Activated naive CD8-positive, alpha-beta T cell treated with anti-CD3 and anti-CD28 coated beads for 36 hours (primary cell): ENCODE data around the gene MPP2. TPM values are rescaled to one million over a fixed set of nuclear protein-coding genes. Genes with fewer than 3 reads are reported as not detected.
A peak's percentile ranks its signal among the peaks of the same experiment; 100 is the strongest.

Source experiments
- DNase-seq: peaks from one replicate; pipeline ENCODE4 v3.0.0; 2021
- H3K27ac Mint-ChIP-seq: one replicate; pipeline ENCODE4 v1.8.0; 2022; ENCODE audit warnings: mild to moderate bottlenecking, moderate library complexity, mixed read lengths
- H3K27me3 Mint-ChIP-seq: one replicate; pipeline ENCODE4 v1.8.0; 2022; ENCODE audit warnings: mild to moderate bottlenecking, mixed read lengths
- H3K36me3 Mint-ChIP-seq: one replicate; pipeline ENCODE4 v1.8.0; 2021; ENCODE audit warnings: mild to moderate bottlenecking, mixed read lengths
- H3K4me1 Mint-ChIP-seq: one replicate; pipeline ENCODE4 v1.8.0; 2021; ENCODE audit warnings: mixed read lengths
- H3K4me3 Mint-ChIP-seq: one replicate; pipeline ENCODE4 v1.8.0; 2022; ENCODE audit warnings: mild to moderate bottlenecking, moderate library complexity, mixed read lengths
- H3K9me3 Mint-ChIP-seq: one replicate; pipeline ENCODE4 v1.8.0; 2022; ENCODE audit warnings: mixed read lengths
- total RNA-seq, 2 experiments: library from RNA; stranded (reverse); gene quantifications; one replicate each; pipeline ENCODE4 v1.2.3, GENCODE V29; 2021

Gene MPP2
- total RNA-seq, 2 experiments from 2014 or later: 5.2 to 6.5 TPM

DNA sequence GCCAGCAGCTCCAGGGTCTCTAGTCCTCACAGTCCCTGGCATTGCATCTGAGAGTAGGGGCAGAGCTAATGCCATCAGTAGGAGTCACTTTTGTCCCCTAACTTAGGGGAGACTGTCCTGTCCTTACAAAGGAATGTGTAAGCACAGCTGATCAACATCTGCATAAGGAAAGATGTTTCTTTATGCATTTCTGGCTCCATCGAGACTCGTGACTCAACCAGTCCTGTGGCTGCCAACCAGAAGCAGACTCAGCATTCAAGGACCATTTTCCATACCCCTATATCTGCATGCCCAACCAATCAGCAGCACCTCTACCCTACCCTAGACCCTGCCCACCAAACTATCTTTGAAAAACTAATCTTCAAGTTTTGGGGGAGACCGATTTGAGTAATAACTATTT is 8.2 kb upstream of the MPP2 start:
- Mint-ChIP-seq H3K9me3 (peaks cover 4% of the 10 kb centered on the region), H3K36me3 (peaks cover 2% of the 10 kb centered on the region), H3K27me3 (no peaks in the 10 kb centered on the region), H3K4me3 (no peak overlapping the region), H3K4me1 (peaks cover 9% of the 10 kb centered on the region), H3K27ac (no peak overlapping the region)
- DNase-seq: no peak

DNA sequence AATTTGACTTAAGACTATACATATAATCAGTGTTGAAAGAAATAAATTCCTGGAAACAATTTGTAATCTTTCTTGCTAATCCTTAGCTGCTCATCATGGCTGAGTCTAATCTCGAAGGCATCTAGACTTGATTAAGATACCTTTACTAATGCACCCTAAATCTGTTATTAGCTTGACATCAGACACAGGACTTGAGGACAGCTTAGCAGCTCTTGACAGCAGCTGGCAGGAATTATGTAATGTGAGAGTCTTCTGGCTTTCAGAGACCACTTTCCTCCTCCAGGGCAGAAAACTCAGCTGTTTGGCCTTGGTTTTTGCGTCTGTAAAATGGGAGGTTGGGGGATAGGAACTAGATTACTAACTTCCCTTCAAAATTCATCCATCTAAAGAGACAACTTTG is 7.1 kb upstream of the MPP2 start:
- Mint-ChIP-seq H3K4me1 (peaks cover 9% of the 10 kb centered on the region), H3K27ac (no peak overlapping the region), H3K27me3 (no peaks in the 10 kb centered on the region)

DNA sequence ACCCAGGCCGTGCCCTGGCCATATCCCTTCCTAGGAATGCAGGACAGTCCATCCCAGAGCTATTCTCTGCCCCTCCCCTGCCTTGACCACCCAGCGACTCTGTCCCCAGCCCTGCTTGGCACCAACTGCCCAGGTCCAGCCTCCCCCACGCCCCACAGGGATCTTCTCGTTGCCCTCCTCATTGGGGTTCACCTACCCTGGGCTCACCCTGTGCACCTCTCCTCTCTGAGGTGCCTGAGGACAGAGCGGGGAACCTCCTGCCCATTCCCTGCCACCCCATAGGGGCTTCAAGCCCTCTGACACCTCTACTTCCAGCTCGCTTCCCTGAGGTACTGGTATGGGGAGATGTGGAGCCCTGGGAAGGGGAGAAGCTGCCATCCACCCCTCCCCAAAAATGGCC is 6.2 kb upstream of the MPP2 start:
- Mint-ChIP-seq H3K4me3 (no peak overlapping the region), H3K36me3 (peaks cover 2% of the 10 kb centered on the region), H3K4me1 (peaks cover 9% of the 10 kb centered on the region), H3K27ac (no peak overlapping the region), H3K9me3 (peaks cover 4% of the 10 kb centered on the region), H3K27me3 (no peaks in the 10 kb centered on the region)
- DNase-seq: no peak

More for the DNA sequence above, 7.1 kb upstream of the MPP2 start:
- Mint-ChIP-seq H3K36me3 (peaks cover 2% of the 10 kb centered on the region), H3K9me3 (peaks cover 4% of the 10 kb centered on the region), H3K4me3 (no peak overlapping the region)
- DNase-seq: no peak

DNA sequence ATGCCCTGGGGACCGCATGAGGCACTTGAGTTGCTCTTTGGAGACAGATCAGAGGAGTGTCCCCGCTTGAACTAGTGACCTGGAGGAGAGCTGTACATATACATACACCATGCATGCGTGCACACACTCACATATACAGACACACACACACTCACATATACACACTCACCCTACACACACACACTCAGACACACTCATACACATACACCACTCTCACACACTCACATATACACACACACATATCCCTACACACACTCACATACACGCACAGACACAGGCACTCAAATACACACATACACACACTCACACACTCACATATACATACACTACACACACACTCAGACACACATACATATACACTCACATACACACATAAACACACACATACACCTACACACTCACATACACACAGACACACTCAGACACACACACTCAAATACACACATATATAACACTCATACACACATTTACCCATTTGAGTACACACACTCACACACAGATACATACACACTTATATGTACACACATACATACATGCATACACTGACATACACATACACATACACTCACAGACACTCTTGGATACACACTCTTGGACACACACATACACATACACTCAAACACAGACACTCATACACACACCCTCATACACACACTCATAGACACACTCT is 5.4 kb upstream of the MPP2 start:
- DNase-seq: no peak
- Mint-ChIP-seq H3K36me3 (peaks cover 2% of the 10 kb centered on the region), H3K4me1 (peaks cover 7% of the 10 kb centered on the region), H3K27me3 (no peaks in the 10 kb centered on the region), H3K9me3 (peaks cover 4% of the 10 kb centered on the region), H3K27ac (no peak overlapping the region), H3K4me3 (no peak overlapping the region)

DNA sequence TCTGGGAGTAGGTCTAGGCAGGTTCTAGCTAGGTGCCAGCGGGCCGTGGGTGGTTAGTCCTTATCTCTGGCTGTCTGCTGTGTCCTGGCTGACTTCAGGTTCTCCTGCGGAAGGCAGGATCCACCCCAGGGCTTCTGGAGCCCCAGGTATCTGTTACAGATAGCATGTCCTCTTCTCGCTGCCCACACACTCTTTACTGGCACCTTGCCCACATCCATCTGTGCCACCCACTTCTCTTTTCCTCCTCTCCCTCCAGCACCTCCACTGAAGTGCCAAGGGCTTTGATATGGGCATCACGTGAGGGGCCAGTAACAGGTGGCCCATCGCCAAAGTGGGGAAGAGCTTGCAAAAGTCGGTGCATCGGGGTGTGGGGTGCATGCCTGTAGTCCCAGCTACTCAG is 4.6 kb upstream of the MPP2 start:
- no peak for DNase-seq
- H3K9me3 Mint-ChIP-seq: peaks cover 4% of the 10 kb centered on the region
- H3K27me3 Mint-ChIP-seq: peaks cover under 1% of the 10 kb centered on the region
- peaks cover 2% of the 10 kb centered on the region for H3K36me3 Mint-ChIP-seq
- no peak overlapping the region for H3K4me3 Mint-ChIP-seq
- H3K27ac Mint-ChIP-seq: no peak overlapping the region
- H3K4me1 Mint-ChIP-seq: peaks cover 4% of the 10 kb centered on the region

DNA sequence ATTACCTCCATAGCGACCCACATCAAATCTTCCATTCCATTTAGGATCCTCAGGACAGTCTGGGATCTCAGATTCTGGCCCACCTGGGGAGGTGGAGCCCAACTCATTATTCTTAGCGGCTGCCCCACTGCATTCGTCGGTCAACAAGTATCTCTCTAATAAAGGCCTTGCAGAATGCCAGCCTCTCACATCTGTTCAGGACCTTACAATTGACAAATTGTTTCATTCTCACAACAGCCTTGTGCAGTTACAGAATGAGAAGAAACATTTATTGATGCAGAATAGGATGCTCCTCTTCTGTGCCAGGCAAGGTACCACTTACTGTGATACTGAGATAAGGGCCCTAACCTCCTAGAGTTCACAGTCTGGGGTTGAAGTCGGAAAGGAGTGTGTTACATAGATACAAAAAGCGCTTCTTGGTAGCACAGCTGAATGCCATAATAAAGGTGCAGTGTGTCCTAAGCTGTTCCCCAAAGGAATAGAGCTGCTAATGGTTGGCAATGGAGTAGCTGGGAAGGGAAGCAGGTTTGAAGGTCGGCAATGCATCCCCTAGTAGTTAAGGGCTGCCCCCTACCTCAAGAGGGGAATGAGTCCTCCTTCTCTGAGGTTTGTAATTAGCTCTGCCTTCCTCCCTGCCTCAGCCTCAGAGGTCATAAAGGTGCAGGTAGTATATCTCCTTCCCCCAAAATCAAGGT is 2.3 kb upstream of the MPP2 start:
- Mint-ChIP-seq H3K9me3 (no peaks in the 10 kb centered on the region), H3K4me3 (no peak overlapping the region), H3K36me3 (no peaks in the 10 kb centered on the region), H3K27me3 (peaks cover 13% of the 10 kb centered on the region), H3K4me1 (peaks cover 7% of the 10 kb centered on the region), H3K27ac (no peak overlapping the region)
- no peak for DNase-seq

DNA sequence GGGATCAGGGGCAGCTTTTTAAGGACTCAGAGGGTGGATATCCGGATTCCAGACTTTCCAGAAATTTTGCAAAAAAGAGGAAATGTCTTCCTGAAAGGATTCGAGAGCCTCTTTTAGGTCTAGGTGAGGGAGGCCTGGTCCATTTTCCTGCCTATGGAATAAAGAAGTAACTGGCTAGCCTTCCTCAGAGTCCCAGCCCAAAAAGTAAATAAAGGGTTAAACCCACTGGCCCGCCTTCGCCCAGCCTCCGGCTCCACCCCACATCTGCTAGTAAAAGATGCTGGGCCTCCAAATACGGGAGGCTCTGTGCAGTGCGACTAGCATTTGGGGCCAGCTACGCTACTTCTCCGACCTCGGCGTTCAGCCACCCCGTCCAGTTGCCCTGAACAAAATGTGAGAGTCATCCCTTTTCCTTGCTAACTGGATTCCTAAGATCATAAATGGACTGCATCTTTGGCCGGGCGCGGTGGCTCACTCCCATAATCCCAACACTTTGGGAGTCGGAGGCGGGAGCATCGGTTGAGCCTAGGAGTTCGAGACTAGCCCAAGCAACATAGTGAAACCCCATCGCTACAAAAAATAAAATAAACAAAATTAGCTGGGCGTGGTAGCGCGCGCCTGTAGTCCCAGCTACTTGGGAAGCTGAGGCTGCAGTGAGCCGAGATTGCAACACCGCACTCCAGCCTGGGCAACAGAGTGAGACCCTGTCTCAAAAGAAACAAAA is 824 bp upstream of the MPP2 start:
- peaks cover 13% of the 10 kb centered on the region for H3K27me3 Mint-ChIP-seq

DNA sequence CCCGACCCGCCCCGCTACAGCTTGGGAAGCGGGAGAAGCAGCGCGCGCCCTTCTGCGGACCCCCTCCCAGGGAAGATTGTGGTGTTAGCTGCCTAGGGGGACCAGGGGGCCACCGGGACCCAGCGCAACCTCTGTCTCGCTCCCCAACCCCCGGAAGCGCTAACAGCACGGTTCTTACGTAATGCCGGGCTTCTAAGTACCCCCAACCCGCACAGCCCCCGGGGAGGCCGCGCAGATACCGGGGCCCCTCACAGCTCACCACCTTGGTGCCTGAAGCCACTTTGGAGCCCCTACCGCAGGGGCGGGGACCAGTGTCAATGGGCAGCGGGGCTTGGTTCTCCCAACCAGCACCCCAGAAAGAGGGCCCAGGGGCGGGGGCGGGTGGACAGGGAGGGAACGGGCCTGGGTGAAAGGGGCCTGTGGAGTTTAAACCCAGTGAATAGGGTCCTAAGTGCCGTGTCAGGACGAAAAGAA is 348 bp downstream of the MPP2 start:
- Mint-ChIP-seq H3K4me1 (peaks cover 7% of the 10 kb centered on the region), H3K27me3 (peaks cover 13% of the 10 kb centered on the region), H3K36me3 (no peaks in the 10 kb centered on the region), H3K27ac (peak overlapping the region; percentile 63), H3K4me3 (peak overlapping the region; percentile 80), H3K9me3 (no peaks in the 10 kb centered on the region)
- no peak for DNase-seq

More for the DNA sequence above, 824 bp upstream of the MPP2 start:
- DNase-seq: peak; percentile 53
- Mint-ChIP-seq H3K27ac (no peak overlapping the region), H3K36me3 (no peaks in the 10 kb centered on the region), H3K4me3 (peak overlapping the region; percentile 80), H3K4me1 (peaks cover 7% of the 10 kb centered on the region), H3K9me3 (no peaks in the 10 kb centered on the region)

DNA sequence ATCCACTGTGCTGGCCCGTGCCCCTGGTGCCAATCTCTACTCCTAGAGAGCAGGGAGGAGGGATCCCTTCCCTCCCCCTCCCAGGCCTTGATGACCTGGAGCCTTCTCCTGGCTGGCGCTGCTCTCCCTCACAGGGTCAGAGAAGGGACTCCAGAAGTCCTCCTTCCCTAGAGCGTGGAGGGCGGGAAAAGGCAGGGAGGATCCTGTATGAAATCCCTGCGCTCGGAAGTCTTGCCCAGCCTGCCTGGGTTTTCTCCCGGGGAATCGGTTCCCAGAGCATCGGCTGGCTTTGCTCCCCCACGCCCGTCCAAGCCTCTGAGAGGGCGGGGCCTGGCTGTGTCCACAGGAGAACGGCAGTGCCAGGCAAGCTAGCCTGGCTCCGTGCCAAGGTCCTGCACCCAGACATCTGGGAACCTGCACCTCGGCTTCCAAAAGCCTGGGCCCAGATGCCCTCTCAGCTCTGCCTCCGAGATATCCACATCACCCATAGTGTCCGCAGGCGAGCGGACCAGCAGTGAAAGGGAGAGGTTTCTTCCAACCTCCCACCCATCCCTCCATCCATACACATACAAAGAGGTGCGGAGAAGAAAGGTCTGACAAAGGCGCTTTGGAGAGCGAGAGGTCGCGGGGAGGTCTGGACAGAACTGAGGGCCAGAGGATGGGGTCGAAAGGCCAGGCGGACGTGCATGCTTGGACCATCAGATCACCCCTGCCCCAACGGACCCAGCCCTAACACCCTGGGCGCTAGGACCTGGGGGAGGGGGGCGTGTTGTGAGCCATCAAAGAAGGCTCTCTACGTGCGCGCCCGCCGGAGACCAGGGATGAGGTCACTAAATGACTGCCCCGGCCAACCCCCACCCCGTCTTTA is 1.1 kb downstream of the MPP2 start:
- peaks cover 16% of the 10 kb centered on the region for H3K27me3 Mint-ChIP-seq
- H3K4me3 Mint-ChIP-seq: peak overlapping the region; percentile 80
- H3K27ac Mint-ChIP-seq: no peak overlapping the region
- H3K9me3 Mint-ChIP-seq: no peaks in the 10 kb centered on the region
- peaks cover 7% of the 10 kb centered on the region for H3K4me1 Mint-ChIP-seq
- no peaks in the 10 kb centered on the region for H3K36me3 Mint-ChIP-seq
- peak; percentile 53 for DNase-seq

DNA sequence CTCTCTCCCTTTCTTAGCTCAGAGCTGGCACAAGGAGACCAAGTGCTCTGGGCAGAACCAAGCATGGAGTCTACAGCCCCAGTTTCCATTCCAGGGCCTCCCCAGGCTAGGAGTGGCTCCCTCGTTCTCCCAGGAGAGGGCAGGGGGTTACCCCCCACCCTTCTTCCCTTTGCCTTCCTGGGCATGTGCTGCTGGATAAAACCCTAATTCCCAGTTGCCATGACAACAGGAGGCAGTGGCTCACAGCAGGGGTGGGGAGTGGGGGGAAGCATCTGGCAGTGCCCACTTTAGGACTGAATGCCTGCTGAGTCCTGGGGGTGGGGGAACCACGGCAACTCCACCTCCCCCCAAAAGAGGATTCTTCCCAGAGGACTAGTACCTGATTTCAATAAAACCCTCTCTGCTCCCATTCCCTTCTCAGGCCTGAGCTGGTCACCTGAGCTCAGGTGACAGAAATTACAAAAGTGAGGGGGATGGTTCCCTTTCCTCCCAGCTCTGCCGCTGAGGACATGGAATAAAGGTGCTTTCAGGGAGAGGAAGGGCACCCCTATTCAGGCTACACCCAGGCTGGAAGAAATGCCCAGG is 1.8 kb downstream of the MPP2 start:
- Mint-ChIP-seq H3K4me1 (peaks cover 12% of the 10 kb centered on the region), H3K27me3 (peaks cover 21% of the 10 kb centered on the region), H3K9me3 (no peaks in the 10 kb centered on the region), H3K27ac (no peak overlapping the region), H3K36me3 (no peaks in the 10 kb centered on the region), H3K4me3 (no peak overlapping the region)
- no peak for DNase-seq

DNA sequence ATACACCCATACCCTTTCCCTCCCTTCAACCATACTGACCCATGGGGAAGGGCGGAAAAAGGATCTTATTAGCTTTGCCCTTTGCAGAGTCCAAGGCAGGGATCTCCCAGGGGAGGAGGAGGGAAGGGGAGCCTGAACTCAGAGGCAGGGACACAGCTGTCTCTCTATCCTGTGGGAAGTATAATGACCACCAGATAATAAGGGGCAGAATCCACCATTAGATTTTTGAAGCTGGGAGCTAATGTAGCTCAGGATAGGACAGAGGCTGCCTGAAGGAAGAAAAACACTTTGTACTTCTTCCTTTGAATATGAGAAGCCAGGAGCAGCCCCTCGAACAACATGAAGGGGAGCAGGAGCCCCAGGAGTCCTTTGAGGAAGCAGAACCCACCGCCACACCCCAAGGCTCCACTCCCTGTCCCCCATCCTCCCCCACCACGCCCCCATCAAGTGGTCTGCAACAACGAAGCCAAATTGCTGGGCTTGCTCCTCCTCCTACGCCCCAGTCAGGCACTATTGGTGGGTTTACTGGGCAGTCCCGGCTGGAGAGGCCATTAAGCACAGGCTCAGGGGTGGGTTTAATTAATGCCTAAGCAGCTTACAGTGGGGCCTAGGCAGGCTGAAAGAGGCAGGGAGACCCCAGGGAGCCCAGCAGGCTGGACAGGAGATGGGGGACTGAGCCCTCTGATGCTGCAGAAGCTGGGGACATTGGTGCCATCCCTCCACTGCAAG is 5.3 kb downstream of the MPP2 start:
- DNase-seq: no peak
- Mint-ChIP-seq H3K4me3 (no peak overlapping the region), H3K36me3 (no peaks in the 10 kb centered on the region), H3K9me3 (no peaks in the 10 kb centered on the region), H3K4me1 (peaks cover 15% of the 10 kb centered on the region), H3K27me3 (peaks cover 21% of the 10 kb centered on the region), H3K27ac (no peak overlapping the region)

DNA sequence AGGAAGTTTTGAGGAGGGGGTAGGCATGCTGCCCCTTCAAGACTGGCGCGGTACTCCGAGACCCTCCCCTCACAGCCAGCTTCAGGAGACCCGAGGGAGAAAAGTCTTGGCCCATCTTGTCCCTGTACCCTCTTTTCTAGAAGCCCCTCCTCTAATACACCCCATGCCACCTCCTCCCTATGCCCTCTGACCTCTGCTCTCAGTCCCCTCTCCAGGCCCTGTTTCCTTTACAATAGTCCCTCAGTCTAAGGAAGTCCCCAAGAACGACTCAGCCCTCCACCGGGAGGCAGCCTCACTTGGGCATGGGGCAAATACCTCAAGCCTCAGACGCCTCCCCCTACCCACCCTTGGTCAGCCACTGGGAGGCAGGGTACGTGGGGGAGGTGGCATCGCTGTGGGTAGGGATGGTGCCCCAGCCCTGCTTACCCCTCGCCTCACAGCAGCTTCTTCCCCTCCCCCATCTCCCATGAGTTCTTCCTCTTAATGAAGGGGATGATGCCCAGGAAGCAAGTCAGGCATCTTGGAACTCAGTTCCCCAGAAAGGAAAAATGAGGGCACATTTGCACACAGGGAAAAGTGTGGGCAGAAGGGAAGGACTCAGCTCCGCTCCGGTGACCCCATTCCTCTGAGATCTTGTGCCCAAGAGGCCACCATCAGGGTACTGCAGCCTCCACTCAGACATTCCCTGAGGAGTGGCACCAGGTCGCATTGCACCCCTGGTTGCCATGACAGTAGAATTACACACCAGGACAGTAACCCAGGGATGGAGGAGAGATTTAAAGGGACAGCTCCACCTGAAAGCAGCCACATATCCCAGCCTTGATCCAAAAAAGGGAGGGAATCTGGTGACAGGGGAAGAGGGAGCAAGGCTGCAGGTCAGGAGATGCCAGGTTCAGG is 6.2 kb downstream of the MPP2 start:
- no peak for DNase-seq
- Mint-ChIP-seq H3K4me1 (peaks cover 8% of the 10 kb centered on the region), H3K4me3 (peak overlapping the region; percentile 72), H3K9me3 (no peaks in the 10 kb centered on the region), H3K27ac (no peak overlapping the region), H3K27me3 (peaks cover 13% of the 10 kb centered on the region), H3K36me3 (no peaks in the 10 kb centered on the region)

DNA sequence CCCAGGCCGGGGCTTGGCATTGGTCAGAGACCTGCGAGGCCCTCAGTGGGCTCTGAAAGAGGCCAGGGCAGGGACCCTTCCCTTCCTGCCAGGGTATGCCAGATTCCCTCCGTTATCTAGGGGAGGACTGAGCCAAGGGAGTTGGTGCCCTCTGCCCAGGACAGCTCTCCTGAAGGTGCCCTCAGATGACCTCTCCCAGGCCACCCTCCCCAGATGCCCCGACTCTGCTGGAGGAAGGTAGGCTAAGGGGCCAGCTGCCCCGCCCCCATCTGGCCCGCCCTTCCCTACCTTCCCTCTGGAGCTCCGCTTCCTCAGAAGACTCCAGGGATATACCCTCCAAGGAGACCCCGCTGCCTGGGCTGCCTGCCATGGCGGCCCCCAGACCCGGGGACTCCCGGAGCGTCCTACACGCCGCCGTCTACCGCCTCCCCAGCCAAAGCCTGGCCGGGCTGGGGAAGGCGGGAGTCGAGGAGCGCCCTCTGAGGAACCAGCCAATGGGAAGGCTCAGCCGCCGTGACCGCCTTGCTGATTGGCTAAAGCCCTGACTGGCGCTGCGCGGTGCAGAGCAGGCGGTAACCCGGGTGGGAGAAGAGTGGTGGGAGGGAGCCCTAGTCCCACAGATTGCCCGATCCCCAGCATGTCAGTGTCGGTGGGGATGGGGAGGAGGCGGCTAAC is 7.0 kb downstream of the MPP2 start:
- Mint-ChIP-seq H3K27me3 (peaks cover 8% of the 10 kb centered on the region), H3K4me3 (peak overlapping the region; percentile 72), H3K9me3 (no peaks in the 10 kb centered on the region), H3K4me1 (peaks cover 8% of the 10 kb centered on the region), H3K27ac (no peak overlapping the region), H3K36me3 (no peaks in the 10 kb centered on the region)
- DNase-seq: peak; percentile 88
